ENCODE data around the gene ZCCHC2.

Gene ZCCHC2

GRCh38 chr18:62523255-62523588 is 397 bp downstream of the ZCCHC2 start:
- peak overlapping the region; percentile 55; the same call in 1 of the 2 replicates for H3K27ac ChIP-seq (ENCODE audit: low read depth, low read length)
- no peaks in the 10 kb centered on the region for H3K9me3 ChIP-seq (ENCODE audit: control insufficient read depth, insufficient read depth, low read length)
- peaks cover 63% of the 10 kb centered on the region for H3K79me2 ChIP-seq (ENCODE audit: control insufficient read depth, low read length)
- H3K4me1 ChIP-seq (ENCODE audit: control insufficient read depth, low read length): peaks cover 21% of the 10 kb centered on the region
- no peaks in the 10 kb centered on the region for H4K20me1 ChIP-seq (ENCODE audit: control insufficient read depth, insufficient read depth, low read depth, low read length)
- TF ChIP-seq EZH2phosphoT487 (IDR thresholded peaks at IDR 0.05; ENCODE audit: borderline replicate concordance, low read length) (no peak), CTCF (IDR thresholded peaks at IDR 0.05; ENCODE audit: low read depth, low read length, poor library complexity, severe bottlenecking) (no peak)
- H3K9me2 ChIP-seq (replicated peaks; ENCODE audit: control insufficient read depth, low read length): no peaks in the 10 kb centered on the region
- H3K27me3 ChIP-seq (ENCODE audit: control insufficient read depth, low read length): no peaks in the 10 kb centered on the region
- no peak overlapping the region for H3K4me2 ChIP-seq (ENCODE audit: low read length)
- peaks cover 16% of the 10 kb centered on the region for H3K36me3 ChIP-seq (ENCODE audit: control insufficient read depth, low read length)
- H3F3A ChIP-seq (ENCODE audit: control insufficient read depth, insufficient read depth): peaks cover 5% of the 10 kb centered on the region; the same call in 1 of the 2 replicates
- H3K4me3 ChIP-seq (ENCODE audit: low read length): no peak overlapping the region

- no peak for TF ChIP-seq EZH2phosphoT487 (IDR thresholded peaks at IDR 0.05; ENCODE audit: borderline replicate concordance, low read length)
- TF ChIP-seq CTCF (IDR thresholded peaks at IDR 0.05; ENCODE audit: low read depth, low read length, poor library complexity, severe bottlenecking): no peak
- no peaks in the 10 kb centered on the region for H4K20me1 ChIP-seq (ENCODE audit: control insufficient read depth, insufficient read depth, low read depth, low read length)
- peak overlapping the region; percentile 76 for H3K4me2 ChIP-seq (ENCODE audit: low read length)
- peaks cover 5% of the 10 kb centered on the region; the same call in 1 of the 2 replicates for H3F3A ChIP-seq (ENCODE audit: control insufficient read depth, insufficient read depth)
- H3K9me2 ChIP-seq (replicated peaks; ENCODE audit: control insufficient read depth, low read length): no peaks in the 10 kb centered on the region
- H3K27me3 ChIP-seq (ENCODE audit: control insufficient read depth, low read length): no peaks in the 10 kb centered on the region
- peaks cover 27% of the 10 kb centered on the region for H3K4me1 ChIP-seq (ENCODE audit: control insufficient read depth, low read length)
- peaks cover 69% of the 10 kb centered on the region for H3K79me2 ChIP-seq (ENCODE audit: control insufficient read depth, low read length)
- peak overlapping the region; percentile 57 for H3K27ac ChIP-seq (ENCODE audit: low read depth, low read length)
- peak overlapping the region; percentile 76 for H3K4me3 ChIP-seq (ENCODE audit: low read length)
- peaks cover 16% of the 10 kb centered on the region for H3K36me3 ChIP-seq (ENCODE audit: control insufficient read depth, low read length)
- no peaks in the 10 kb centered on the region for H3K9me3 ChIP-seq (ENCODE audit: control insufficient read depth, insufficient read depth, low read length)
Measured at GRCh38 chr18:62523631-62524439, 1.0 kb downstream of the ZCCHC2 start.

- H3K36me3 ChIP-seq (ENCODE audit: control insufficient read depth, low read length): peaks cover 16% of the 10 kb centered on the region
- TF ChIP-seq EZH2phosphoT487 (IDR thresholded peaks at IDR 0.05; ENCODE audit: borderline replicate concordance, low read length) (no peak), CTCF (IDR thresholded peaks at IDR 0.05; ENCODE audit: low read depth, low read length, poor library complexity, severe bottlenecking) (no peak)
- peak overlapping the region; percentile 76 for H3K4me3 ChIP-seq (ENCODE audit: low read length)
- H3F3A ChIP-seq (ENCODE audit: control insufficient read depth, insufficient read depth): peaks cover 5% of the 10 kb centered on the region; the same call in 1 of the 2 replicates
- no peaks in the 10 kb centered on the region for H3K9me3 ChIP-seq (ENCODE audit: control insufficient read depth, insufficient read depth, low read length)
- H3K79me2 ChIP-seq (ENCODE audit: control insufficient read depth, low read length): peaks cover 77% of the 10 kb centered on the region
- H3K4me1 ChIP-seq (ENCODE audit: control insufficient read depth, low read length): peaks cover 35% of the 10 kb centered on the region
- H3K4me2 ChIP-seq (ENCODE audit: low read length): peak overlapping the region; percentile 76
- peak overlapping the region; percentile 57 for H3K27ac ChIP-seq (ENCODE audit: low read depth, low read length)
- no peaks in the 10 kb centered on the region for H3K9me2 ChIP-seq (replicated peaks; ENCODE audit: control insufficient read depth, low read length)
- no peaks in the 10 kb centered on the region for H4K20me1 ChIP-seq (ENCODE audit: control insufficient read depth, insufficient read depth, low read depth, low read length)
- H3K27me3 ChIP-seq (ENCODE audit: control insufficient read depth, low read length): no peaks in the 10 kb centered on the region
Measured at GRCh38 chr18:62524440-62525200, 1.8 kb downstream of the ZCCHC2 start.
